A673 (cell line): ENCODE data around the gene SMIM1.
"Not testable (repeated sequence)": the region's sequence is repeated elsewhere in the genome, so short reads cannot be mapped to it uniquely, and the experiment has no call there.

Experiments used
- EZH2 ChIP-seq: fragments of 200-600 bp; sonication (generic); IDR thresholded peaks from 2 replicates; pipeline ENCODE4 v1.6.1; 2017; ENCODE audit warnings: borderline replicate concordance, low read depth, mild to moderate bottlenecking, mixed read lengths, antibody characterized with exemption, low read length; ENCODE audit not compliant: poor library complexity, severe bottlenecking
- TF ChIP-seq, protein P1 (sequence below): fragments of 300-800, 200-600 bp; sonication (generic); conservative IDR thresholded peaks from 2 replicates; pipeline ENCODE4 v1.5.1; 2017; ENCODE audit warnings: low read depth, mild to moderate bottlenecking, antibody characterized with exemption, low read length, moderate library complexity, mixed read lengths

DNA sequence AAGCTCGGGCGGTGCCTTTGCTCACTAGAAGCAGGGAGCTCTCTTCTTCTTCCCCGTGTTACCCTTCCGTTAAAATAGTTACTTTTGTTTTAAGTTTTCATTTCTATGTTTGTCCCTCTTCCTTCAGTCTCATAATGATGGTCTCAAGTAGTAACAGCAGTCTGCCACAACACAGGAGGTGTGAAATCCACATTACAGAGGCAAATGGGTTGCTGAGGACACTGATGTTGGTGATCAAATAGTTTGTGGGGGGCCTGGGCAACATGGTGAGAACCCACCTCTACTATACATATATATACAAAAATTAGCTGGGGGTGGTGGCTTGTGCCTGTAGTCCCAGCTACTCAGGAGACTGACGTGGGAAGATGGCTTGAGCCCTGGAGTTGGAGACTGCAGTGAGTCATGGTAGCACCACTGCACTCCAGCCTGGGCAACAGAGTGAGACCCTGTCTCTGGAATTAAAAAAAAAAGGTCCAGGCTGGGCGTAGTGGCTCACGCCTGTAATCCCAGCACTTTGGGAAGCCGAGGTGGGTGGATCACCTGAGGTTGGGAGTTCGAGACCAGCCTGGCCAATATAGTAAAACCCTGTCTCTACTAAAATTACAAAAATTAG is 37.7 kb downstream of the SMIM1 start:
- TF ChIP-seq, protein P1, sequence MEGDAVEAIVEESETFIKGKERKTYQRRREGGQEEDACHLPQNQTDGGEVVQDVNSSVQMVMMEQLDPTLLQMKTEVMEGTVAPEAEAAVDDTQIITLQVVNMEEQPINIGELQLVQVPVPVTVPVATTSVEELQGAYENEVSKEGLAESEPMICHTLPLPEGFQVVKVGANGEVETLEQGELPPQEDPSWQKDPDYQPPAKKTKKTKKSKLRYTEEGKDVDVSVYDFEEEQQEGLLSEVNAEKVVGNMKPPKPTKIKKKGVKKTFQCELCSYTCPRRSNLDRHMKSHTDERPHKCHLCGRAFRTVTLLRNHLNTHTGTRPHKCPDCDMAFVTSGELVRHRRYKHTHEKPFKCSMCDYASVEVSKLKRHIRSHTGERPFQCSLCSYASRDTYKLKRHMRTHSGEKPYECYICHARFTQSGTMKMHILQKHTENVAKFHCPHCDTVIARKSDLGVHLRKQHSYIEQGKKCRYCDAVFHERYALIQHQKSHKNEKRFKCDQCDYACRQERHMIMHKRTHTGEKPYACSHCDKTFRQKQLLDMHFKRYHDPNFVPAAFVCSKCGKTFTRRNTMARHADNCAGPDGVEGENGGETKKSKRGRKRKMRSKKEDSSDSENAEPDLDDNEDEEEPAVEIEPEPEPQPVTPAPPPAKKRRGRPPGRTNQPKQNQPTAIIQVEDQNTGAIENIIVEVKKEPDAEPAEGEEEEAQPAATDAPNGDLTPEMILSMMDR, result not testable (repeated sequence)
- TF ChIP-seq EZH2, result not testable (repeated sequence)
